Iris pigment epithelial cell (primary cell): Measurements from ENCODE around the gene XPO1.
"Not testable (repeated sequence)": the region's sequence is repeated elsewhere in the genome, so short reads cannot be mapped to it uniquely, and the experiment has no call there.

Source experiments
- DNase-seq: peaks from one replicate; pipeline ENCODE4 v3.0.0-alpha.2; 2011; ENCODE audit warnings: low read depth

Gene XPO1

DNA sequence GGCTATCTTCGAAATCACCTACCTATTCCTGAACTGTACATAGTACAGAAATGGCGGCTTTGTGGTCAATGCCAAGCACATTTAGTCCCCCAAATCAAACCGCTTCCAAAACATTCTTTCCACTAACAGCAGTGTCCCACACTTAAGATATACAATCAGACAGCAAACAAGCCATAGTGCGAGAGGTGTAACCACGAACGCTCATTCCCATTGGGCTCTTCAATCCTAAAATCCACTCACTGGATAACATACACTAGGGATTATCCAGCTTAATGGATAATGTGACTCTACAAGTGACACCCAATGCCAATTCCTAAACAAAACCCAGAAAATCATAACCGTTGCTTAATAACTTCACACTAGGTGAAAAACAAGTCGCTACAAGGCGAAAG, 2.0 kb downstream of the XPO1 start:
- DNase-seq, result peak; percentile 31

GRCh38 chr2:61535449-61535848, 2.7 kb downstream of the XPO1 start:
- DNase-seq, result peak; percentile 14

GRCh38 chr2:61534926-61535325, 3.2 kb downstream of the XPO1 start:
- DNase-seq, result peak; percentile 8

- DNase-seq, result no peak
Measured at GRCh38 chr2:61530749-61531148, 7.4 kb downstream of the XPO1 start.

DNA sequence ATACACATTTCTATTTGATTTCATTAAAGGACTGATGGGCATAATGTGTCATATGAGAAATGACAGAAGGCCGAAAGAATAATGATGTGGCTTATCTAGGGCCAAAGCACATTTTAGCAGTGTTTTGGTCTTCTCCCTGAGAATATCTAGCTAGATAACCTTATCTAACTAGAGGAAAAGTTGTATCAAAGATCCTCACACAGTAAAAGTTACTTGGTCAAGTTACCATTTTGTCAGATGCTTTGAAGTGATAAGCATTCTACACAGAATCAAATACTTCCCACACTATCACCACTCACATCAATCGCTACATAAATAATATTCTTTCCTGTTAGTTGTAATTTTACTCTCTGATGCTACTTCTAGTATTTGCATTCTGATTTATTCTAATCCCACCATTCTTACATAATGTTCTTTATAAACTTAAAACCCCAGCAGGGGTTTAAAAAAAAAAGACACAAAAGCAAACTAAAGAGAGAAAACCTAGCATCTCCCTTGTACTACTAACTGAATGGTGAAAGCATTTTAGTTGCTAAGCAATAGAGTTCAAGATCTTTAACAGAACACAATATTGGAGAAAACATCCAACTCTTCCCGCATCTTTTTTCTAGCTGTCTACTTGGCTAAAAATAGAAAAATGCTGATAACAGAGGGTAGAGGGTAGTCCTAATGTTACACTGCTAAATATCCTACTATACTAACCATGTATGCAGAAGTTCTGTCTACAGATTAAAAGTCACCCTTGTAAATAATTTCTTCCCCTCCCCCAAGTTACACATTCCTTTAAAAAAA, 8.0 kb downstream of the XPO1 start:
- DNase-seq, result no peak

DNA sequence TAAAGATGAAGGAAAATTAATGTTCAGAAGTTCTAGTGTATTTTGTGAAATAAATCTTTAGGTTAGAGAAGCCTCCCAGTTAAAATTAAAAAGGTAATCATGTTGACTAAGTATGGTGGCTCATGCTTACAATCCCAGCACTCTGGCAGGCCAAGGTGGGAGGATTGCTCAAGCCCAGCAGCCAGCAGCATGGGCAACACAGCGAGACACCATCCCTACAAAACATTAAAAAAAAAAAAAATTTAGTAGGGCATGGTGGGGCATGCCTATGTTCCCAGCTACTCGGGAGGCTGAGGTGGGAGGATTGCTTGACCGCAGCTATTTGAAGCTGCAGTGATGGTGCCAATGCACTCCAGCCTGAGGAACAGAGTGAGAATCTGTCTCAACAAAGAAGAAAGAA, 17.9 kb downstream of the XPO1 start:
- DNase-seq, result no peak

DNA sequence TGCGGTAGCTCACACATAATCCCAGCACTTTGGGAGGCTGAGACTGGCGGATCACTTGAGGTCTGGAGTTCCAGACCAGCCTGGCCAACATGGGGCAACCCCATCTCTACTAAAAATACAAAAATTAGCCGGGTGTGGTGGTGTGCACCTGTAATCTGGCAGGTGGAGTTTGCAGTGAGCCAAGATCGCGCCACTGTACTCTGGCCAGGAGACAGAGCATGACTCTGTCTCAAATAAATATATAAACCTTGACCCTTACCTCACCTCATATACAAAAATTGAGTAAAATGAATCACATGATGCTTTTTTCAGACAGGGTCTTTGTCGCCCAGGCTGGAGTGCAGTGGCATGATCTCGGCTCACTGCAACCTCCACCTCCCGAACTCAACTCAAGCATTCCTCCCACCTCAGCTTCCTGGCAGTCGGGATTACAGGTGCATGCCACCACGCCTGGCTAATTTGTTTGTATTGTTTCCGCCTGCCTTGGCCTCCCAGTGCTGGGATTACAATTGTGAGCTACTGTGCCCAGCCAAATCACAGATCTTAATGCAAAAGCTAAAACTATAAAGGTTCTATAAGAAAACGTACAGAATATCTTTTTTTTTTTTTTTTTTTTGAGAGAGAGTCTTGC, 25.3 kb downstream of the XPO1 start:
- DNase-seq, result no peak

- DNase-seq, result peak; percentile 54
Measured at GRCh38 chr2:61510674-61511671, 27.2 kb downstream of the XPO1 start.

DNA sequence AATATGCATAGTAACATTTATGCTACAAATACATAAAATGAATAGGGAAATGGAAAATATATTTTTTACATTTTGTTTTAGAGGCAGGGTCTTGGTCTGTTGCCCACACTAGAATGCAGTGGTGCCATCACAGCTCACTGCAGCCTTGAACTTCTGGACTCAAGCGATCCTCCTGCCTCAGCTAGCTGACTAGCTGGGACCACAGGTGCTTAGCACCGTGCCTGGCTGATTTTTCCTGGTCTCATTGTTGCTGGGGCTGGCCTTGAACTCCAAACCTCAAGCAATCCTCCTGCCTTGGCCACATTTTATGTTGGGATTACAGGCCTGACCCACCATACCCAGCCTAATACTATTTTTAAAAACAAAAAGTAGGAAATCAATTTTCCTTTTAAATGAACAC, 33.2 kb downstream of the XPO1 start:
- DNase-seq, result no peak

DNA sequence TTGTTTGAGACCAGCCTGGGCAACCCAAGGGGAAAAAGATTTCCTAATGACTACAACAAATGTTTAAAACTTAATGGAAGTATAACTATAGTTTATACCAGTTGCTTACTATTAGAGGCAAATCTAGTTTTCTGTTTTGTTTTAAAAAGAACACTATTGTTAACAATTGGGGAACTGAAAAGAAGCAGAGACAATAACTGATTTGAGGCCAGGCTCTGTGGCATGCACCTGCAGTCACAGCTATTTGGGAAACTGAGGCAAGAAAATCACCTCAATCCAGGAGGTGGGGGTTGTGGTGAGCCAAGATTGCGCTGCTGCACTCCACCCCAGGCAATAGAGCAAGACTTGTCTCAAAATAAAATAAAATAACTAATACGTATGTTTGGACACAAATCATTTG, 39.1 kb downstream of the XPO1 start:
- no peak for DNase-seq

DNA sequence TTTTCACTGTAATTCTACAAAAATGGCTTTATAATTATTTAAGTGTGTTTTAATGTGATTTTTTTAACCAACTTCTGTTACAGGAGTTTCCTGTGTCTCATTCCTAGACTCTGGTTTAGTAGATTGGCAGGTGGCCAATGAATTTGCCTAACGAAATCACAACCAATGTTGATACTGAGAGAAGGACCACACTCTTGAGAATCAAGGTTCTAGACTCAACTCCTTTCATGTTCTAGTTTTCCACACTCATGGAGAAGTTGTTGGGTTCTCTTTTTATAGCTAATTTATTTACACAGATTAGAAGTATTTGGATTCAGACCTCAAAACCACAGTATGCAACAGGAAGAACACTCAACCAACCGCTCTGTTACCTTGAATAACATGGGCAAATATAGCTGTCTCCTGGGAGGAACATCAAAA, 44.6 kb downstream of the XPO1 start:
- DNase-seq, result peak; percentile 69

DNA sequence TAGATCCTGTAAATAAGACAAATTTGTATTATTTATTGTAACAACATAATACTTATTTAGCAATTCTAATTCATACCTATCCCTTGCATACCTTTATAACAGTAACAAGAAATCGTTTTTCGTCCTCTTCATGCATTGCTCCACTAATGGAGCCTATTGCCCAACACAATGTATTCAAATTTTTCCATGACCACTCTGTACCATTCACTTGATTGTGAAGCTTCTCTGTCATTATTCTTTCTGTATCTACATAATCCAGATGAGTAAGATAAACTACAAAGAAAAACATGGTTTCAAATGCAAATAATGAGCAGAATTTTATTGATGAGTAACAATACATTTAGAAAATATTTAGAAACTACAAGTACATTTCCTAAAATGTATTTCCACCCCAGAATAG, 45.7 kb downstream of the XPO1 start:
- DNase-seq, result no peak

- no peak for DNase-seq
Measured at GRCh38 chr2:61485281-61485680, 52.9 kb downstream of the XPO1 start.

- no peak for DNase-seq
Measured at GRCh38 chr2:61478086-61478485, 60.1 kb downstream of the XPO1 start.

DNA sequence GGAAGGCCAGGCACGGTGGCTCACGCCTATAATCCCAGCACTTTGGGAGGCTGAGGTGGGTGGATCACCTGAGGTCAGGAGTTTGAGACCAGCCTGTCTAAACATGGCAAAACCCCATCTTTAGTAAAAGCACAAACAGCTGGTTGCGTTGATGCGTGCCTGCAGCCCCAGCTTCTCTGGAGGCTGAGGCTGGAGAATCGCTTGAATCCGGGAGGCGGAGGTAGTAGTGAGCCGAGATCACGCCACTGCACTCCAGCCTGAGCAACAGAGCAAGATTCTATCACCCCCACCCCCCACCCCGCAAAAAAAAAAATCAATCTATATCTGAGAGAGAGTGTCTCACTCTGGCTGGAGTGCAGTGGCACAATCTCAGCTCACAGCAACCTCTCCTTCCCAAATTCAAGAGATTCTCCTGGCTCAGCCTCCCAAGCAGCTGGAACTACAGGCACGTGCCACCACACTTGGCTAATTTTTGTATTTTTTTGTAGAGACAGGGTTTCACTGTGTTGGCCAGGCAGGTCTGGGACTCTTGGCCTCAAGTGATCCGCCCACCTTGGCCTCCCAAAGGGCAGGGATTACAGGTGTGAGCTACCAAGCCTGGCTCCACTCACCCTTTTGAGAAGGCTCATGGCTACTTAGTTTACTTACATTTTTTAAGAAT, 61.1 kb downstream of the XPO1 start:
- DNase-seq, result not testable (repeated sequence)

- DNase-seq, result peak; percentile 45
Measured at GRCh38 chr2:61471905-61472805, 66.0 kb downstream of the XPO1 start.

- DNase-seq, result peak; percentile 98
Measured at GRCh38 chr2:61470965-61471904, 66.9 kb downstream of the XPO1 start, which contains the start of gene USP34. Gene USP34 (minus strand): TSS chr2:61471087. CDS start chr2:61470692, 395 bp downstream.

DNA sequence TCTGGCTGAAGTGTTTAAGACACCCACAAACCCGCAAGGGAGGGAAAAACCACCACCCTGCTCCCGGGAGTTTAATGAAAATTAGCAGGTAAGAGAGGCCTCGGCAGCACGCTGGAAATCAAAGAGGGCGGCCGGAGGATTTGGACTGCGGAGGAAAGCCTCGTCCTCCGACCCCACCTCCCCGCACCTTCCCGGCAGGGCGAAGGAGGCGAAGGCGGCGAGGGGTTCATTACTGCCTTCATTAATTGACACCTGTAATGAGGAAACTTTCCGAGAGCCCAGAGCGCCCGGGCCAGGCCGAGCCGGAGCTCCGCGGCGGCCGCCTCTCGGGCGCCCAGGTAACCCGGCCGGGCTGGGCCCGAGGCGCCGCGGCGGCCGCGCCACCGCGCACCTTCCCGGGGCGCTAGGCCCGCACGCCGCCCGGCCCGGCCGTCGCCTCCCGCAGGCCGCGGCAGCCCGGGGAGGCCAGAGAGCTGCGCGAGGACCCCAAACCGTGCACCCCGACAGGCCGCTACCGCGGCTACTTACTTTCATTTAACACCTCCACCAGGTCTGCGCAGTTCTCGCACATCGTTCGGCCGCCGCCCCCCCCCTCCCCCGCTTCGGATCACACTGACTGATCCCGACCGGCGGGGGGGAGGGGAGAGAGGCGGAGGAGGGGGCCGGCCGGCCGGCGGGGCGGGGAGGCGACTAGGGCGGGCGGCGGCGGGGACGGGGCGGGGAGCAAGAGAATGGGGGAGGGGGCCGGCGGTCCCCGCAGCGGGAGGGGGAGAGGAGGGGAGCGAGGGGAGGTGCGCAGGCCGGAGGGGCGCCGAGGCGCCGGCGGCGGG, 67.8 kb downstream of the XPO1 start:
- peak; percentile 74 for DNase-seq
